K562 (cell line): Measurements from ENCODE around the gene UNC119. TPM values are rescaled to one million over a fixed set of nuclear protein-coding genes. Genes with fewer than 3 reads are reported as not detected.

Experiments used
- ATAC-seq: fragments of 200-7000 bp; cut with Tn5 transposase; 3 replicates; pipeline ENCODE4 v1.9.1; 2020; ENCODE audit warnings: moderate library complexity
- BruUV-seq: library from RNA; stranded (reverse); fragments of 400-500 nt; replicated peaks from 2 replicates; lab custom pipeline; 2021; lab: Mats Ljungman, UMichigan
- CTCF ChIA-PET: fragments of 300-600 bp; formaldehyde crosslinking; extraction: SDS; loops from one replicate; lab custom pipeline; 2021; ENCODE audit warnings: low intra/inter-chr PET ratio; lab: Yijun Ruan, JAX
- POLR2A ChIA-PET: fragments of 300-600, 350-650 bp; sonication (Branson Sonifier 250); formaldehyde crosslinking; extraction: SDS; loops from one replicate; lab custom pipeline; 2021; ENCODE audit warnings: antibody characterized with exemption, inconsistent platforms; lab: Yijun Ruan, JAX
- DNase-seq, 4 experiments: peaks; one replicate each; pipeline versions ENCODE4 v3.0.0 to v3.0.0-alpha.2; 2011 to 2018; ENCODE audit warnings: low spot score in 3 of 4, mixed read lengths in 3 of 4; ENCODE audit errors: extremely low read depth in 1 of 4
- FAIRE-seq: peaks from 2 replicates; lab custom pipeline; 2011; peaks lifted over from hg19 to GRCh38; lab: Jason Lieb, UNC
- H2AFZ ChIP-seq: 2 replicates; pipeline ENCODE4 v1.6.0; 2011; ENCODE audit warnings: low read depth, low read length, control low read depth, inconsistent platforms
- H3K27ac ChIP-seq: fragments of 200-600 bp; 3 replicates; pipeline ENCODE4 v1.8.0; 2011; ENCODE audit warnings: low read depth, mild to moderate bottlenecking, control low read depth, inconsistent platforms, low read length, moderate library complexity, mixed read lengths; ENCODE audit errors: extremely low read depth
- H3K27me3 ChIP-seq, 2 experiments: fragments of 300-600 bp in 1 of 2; 2 replicates in 1 of 2; 3 replicates in 1 of 2; pipeline versions ENCODE4 v1.6.0 to v1.8.0; 2011; ENCODE audit warnings: inconsistent platforms in 2 of 2, low read length in 2 of 2, mild to moderate bottlenecking in 1 of 2, mixed read lengths in 1 of 2, moderate library complexity in 1 of 2; ENCODE audit not compliant: control insufficient read depth in 2 of 2, insufficient read depth in 2 of 2
- H3K36me3 ChIP-seq: fragments of 300-600 bp; 3 replicates; pipeline ENCODE4 v1.8.0; 2011; ENCODE audit warnings: mild to moderate bottlenecking, low read length, inconsistent platforms; ENCODE audit not compliant: control insufficient read depth, insufficient read depth
- H3K4me1 ChIP-seq, 2 experiments: fragments of 200-600 bp in 1 of 2; replicated peaks in 1 of 2; 2 replicates in 1 of 2; 3 replicates in 1 of 2; pipeline versions ENCODE4 v1.5.1 to v1.8.0; 2011; ENCODE audit warnings: inconsistent platforms in 2 of 2, low read length in 2 of 2, mild to moderate bottlenecking in 1 of 2, mixed read lengths in 1 of 2, moderate library complexity in 1 of 2; ENCODE audit not compliant: control insufficient read depth in 2 of 2, insufficient read depth in 2 of 2
- H3K4me2 ChIP-seq: 2 replicates; pipeline ENCODE4 v1.6.1; 2011; ENCODE audit warnings: low read length, control low read depth, inconsistent platforms, mixed read lengths; ENCODE audit not compliant: insufficient read depth
- H3K4me3 ChIP-seq: fragments of 200-600 bp; sonication (generic), shearing (Covaris generic); 2 replicates; pipeline ENCODE4 v1.5.1; 2016; ENCODE audit warnings: control low read depth, inconsistent platforms
- H3K79me2 ChIP-seq: fragments of 200-600 bp; 3 replicates; pipeline ENCODE4 v1.8.0; 2011; ENCODE audit warnings: low read length, inconsistent platforms; ENCODE audit not compliant: control insufficient read depth, insufficient read depth
- H3K9ac ChIP-seq, 2 experiments: 2 replicates each; pipeline versions ENCODE4 v1.6.0 to v1.6.1; 2011; ENCODE audit warnings: low read depth in 2 of 2, low read length in 2 of 2, control low read depth in 1 of 2, inconsistent platforms in 1 of 2, mild to moderate bottlenecking in 1 of 2, mixed read lengths in 1 of 2; ENCODE audit not compliant: insufficient read depth in 1 of 2
- H3K9me1 ChIP-seq: one replicate; pipeline ENCODE4 v1.6.0; 2011; ENCODE audit warnings: inconsistent platforms, mild to moderate bottlenecking, low read length, moderate library complexity; ENCODE audit not compliant: control insufficient read depth, insufficient read depth
- H3K9me3 ChIP-seq: replicated peaks from 2 replicates; pipeline ENCODE4 v1.5.1; 2011; ENCODE audit warnings: low read depth, low read length, inconsistent platforms; ENCODE audit not compliant: control insufficient read depth, insufficient read depth
- H4K20me1 ChIP-seq: replicated peaks from 2 replicates; pipeline ENCODE4 v1.6.1; 2011; ENCODE audit warnings: low read length, inconsistent platforms, mixed read lengths; ENCODE audit not compliant: control insufficient read depth, insufficient read depth
- CEBPZ ChIP-seq: fragments of 150-350 bp; IDR thresholded peaks from 2 replicates; pipeline ENCODE4 v1.6.1; 2014; ENCODE audit warnings: low read depth, mild to moderate bottlenecking, low read length, borderline replicate concordance
- MAFG ChIP-seq: fragments of 450-650 bp; conservative IDR thresholded peaks from 2 replicates; pipeline ENCODE4 v1.6.1; 2016; ENCODE audit warnings: missing genetic modification characterization, missing compliant biosample characterization
- MCM3 ChIP-seq: fragments of 450-650 bp; IDR thresholded peaks from 2 replicates; pipeline ENCODE4 v1.6.1; 2016
- NCOA2 ChIP-seq, 2 experiments: fragments of 450-650 bp; IDR thresholded peaks; 2 replicates each; pipeline ENCODE4 v1.6.1; 2018; ENCODE audit warnings: mild to moderate bottlenecking in 2 of 2, moderate library complexity in 1 of 2; ENCODE audit not compliant: partially characterized antibody in 2 of 2
- NELFE ChIP-seq: IDR thresholded peaks from 2 replicates; pipeline ENCODE4 v1.6.1; 2011; ENCODE audit warnings: mild to moderate bottlenecking; ENCODE audit not compliant: insufficient read depth, insufficient read length
- NFIX ChIP-seq: fragments of 250-450 bp; sonication (Bioruptor Pico); IDR thresholded peaks from 2 replicates; pipeline ENCODE4 v1.4.0; 2020; ENCODE audit warnings: low read depth, mild to moderate bottlenecking, moderate library complexity
- SP2 ChIP-seq: IDR thresholded peaks from 2 replicates; pipeline ENCODE4 v1.6.1; 2011; ENCODE audit warnings: mild to moderate bottlenecking, low read depth, low read length, moderate library complexity; ENCODE audit not compliant: poor library complexity, severe bottlenecking; ENCODE audit errors: extremely low read depth
- ZNF175 ChIP-seq: fragments of 200-800 bp; sonication (Bioruptor generic); IDR thresholded peaks from 2 replicates; pipeline ENCODE4 v1.6.1; 2016; ENCODE audit warnings: low read depth, mild to moderate bottlenecking, missing genetic modification characterization, missing compliant biosample characterization
- WGBS: fragments of 100-300 bp; shearing (Covaris generic); methylation state at CpG from one replicate; pipeline ENCODE4 v1.1.6; 2016; ENCODE audit warnings: low coverage, mixed read lengths; ENCODE audit not compliant: insufficient coverage; ENCODE audit errors: missing lambda C conversion rate; 5-methylcytosine and 5-hydroxymethylcytosine counted together
- in situ Hi-C: fragments of 300-500 bp; cut with MboI; formaldehyde crosslinking; loops from 4 replicates; pipeline ENCODE4 v1.15.0; 2018; ENCODE audit warnings: inconsistent platforms, mixed read lengths
- intact Hi-C: fragments of 100-400 bp; cut with micrococcal nuclease; formaldehyde crosslinking; loops from 2 replicates; pipeline ENCODE4 v1.14.2; 2022
- polyA plus RNA-seq, 8 experiments: library from polyadenylated mRNA; depleted of rRNA in 4 of 8; stranded (reverse) in 5 of 8; unstranded in 3 of 8; fragments of >200 nt; fragmentation: Nextera tagmentation in 2 of 8; fragmentation: Illumina TruSeq in 1 of 8; extraction: Ambion mirVana in 2 of 8; extraction: Trizol in 1 of 8; gene quantifications; 2 replicates each; pipeline versions ENCODE4 v1.2.1 to v1.2.3, GENCODE V29; 2011 to 2014; ENCODE audit warnings: inconsistent platforms in 1 of 8, missing spikeins in 1 of 8
- total RNA-seq, 7 experiments: library from RNA; depleted of rRNA in 6 of 7; stranded (reverse); fragments of >200 nt in 6 of 7; fragmentation: Illumina TruSeq in 2 of 7; extraction: Trizol in 2 of 7; gene quantifications; 2 replicates each; pipeline versions ENCODE4 v1.2.1 to v1.2.3, GENCODE V29; 2011 to 2021; ENCODE audit warnings: low replicate concordance in 1 of 7
- TF ChIP-seq, protein P1 (sequence below), 2 experiments: fragments of 450-650 bp in 1 of 2; sonication (generic) in 1 of 2; formaldehyde crosslinking in 1 of 2; IDR thresholded peaks; 2 replicates each; pipeline versions ENCODE4 v1.7.1 to v1.9.0; 2016 to 2022; ENCODE audit warnings: inconsistent platforms in 1 of 2, mild to moderate bottlenecking in 1 of 2, missing genetic modification reagents in 1 of 2

Gene UNC119
- total and polyA plus RNA-seq, 9 of the 15 experiments (the other 6 are each of a cell fraction or from before 2014, with no cell fraction given): 0.37 to 47.7 (median 16.3) TPM

- Histone ChIP-seq H3K9me1 (peaks cover 21% of the 10 kb centered on the region), H3K4me3 (no peak overlapping the region), H2AFZ (peak overlapping the region; percentile 86), H3K9ac (peak overlapping the region; percentile 70 to 79; a peak in 3 of 4 replicates), H3K27me3 (no peaks in the 10 kb centered on the region), H4K20me1 (0 out of 2 replicates have a peak, but pooled peaks cover 10% of the 10 kb centered on the region), H3K36me3 (peaks cover 79% of the 10 kb centered on the region), H3K27ac (peak overlapping the region; percentile 91), H3K4me1 (peaks cover 24 to 29% of the 10 kb centered on the region in 2 experiments), H3K79me2 (peaks cover 23% of the 10 kb centered on the region), H3K4me2 (peak overlapping the region; percentile 82), H3K9me3 (no peaks in the 10 kb centered on the region)
- in situ Hi-C loops (loop anchor here (5.0 kb wide), 1 partner anchor 360 kb away; no protein-coding TSS in a partner anchor), intact Hi-C loops (no loop called here)
- ATAC-seq (no peak), FAIRE-seq (no peak), DNase-seq (peak in 1 of 4 experiments; percentile 22)
- WGBS: 54% methylated on average over 3 of the region's 3 CpGs
- ChIA-PET CTCF (interaction anchor here (0.6 kb wide), 1 partner anchor 56 kb away, joined by 3 read pairs; no protein-coding TSS in a partner anchor), POLR2A (interaction anchor here (0.7 to 16.7 kb wide), 11 partner anchors 18 to 1015 kb away, joined by 3 to 274 read pairs (median 3); partner anchors contain the start of genes FLOT2 and SPAG5)
- no TSS peak for BruUV-seq
- TF ChIP-seq CEBPZ (no peak), MCM3 (no peak), NELFE (no peak), MAFG (tag) (no peak), ZNF175 (CRISPR knock-in tag) (peak; percentile 5; the same call in 1 of the 2 replicates), NFIX (CRISPR knock-in tag) (peak; percentile 83), SP2 (no peak), NCOA2 (IDR thresholded peaks at IDR 0.05; ENCODE audit: partially characterized antibody in 2 of 2) (no peak)
- TF ChIP-seq, protein P1, sequence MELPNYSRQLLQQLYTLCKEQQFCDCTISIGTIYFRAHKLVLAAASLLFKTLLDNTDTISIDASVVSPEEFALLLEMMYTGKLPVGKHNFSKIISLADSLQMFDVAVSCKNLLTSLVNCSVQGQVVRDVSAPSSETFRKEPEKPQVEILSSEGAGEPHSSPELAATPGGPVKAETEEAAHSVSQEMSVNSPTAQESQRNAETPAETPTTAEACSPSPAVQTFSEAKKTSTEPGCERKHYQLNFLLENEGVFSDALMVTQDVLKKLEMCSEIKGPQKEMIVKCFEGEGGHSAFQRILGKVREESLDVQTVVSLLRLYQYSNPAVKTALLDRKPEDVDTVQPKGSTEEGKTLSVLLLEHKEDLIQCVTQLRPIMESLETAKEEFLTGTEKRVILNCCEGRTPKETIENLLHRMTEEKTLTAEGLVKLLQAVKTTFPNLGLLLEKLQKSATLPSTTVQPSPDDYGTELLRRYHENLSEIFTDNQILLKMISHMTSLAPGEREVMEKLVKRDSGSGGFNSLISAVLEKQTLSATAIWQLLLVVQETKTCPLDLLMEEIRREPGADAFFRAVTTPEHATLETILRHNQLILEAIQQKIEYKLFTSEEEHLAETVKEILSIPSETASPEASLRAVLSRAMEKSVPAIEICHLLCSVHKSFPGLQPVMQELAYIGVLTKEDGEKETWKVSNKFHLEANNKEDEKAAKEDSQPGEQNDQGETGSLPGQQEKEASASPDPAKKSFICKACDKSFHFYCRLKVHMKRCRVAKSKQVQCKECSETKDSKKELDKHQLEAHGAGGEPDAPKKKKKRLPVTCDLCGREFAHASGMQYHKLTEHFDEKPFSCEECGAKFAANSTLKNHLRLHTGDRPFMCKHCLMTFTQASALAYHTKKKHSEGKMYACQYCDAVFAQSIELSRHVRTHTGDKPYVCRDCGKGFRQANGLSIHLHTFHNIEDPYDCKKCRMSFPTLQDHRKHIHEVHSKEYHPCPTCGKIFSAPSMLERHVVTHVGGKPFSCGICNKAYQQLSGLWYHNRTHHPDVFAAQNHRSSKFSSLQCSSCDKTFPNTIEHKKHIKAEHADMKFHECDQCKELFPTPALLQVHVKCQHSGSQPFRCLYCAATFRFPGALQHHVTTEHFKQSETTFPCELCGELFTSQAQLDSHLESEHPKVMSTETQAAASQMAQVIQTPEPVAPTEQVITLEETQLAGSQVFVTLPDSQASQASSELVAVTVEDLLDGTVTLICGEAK (IDR thresholded peaks at IDR 0.05): no peak
- TF ChIP-seq, protein P1 (CRISPR knock-in tag; IDR thresholded peaks at IDR 0.05): no peak
Observed at GRCh38 chr17:28577466-28577824, 25.0 kb upstream of the UNC119 start.
